Astrocyte of the cerebellum (primary cell): ENCODE data around the gene NBL1.

Experiments used
- DNase-seq: peaks from one replicate; pipeline ENCODE4 v3.0.0-alpha.2; 2011; ENCODE audit warnings: low read depth
- H3K4me3 ChIP-seq: 2 replicates; pipeline ENCODE4 v1.5.1; 2011; ENCODE audit warnings: mild to moderate bottlenecking, low read depth, low read length, moderate library complexity
- CTCF ChIP-seq: IDR thresholded peaks from 2 replicates; pipeline ENCODE4 v1.5.1; 2012; ENCODE audit warnings: low read length, low read depth, moderate library complexity, mild to moderate bottlenecking; ENCODE audit errors: missing control alignments
- in situ Hi-C: cut with HindIII; loops from 2 replicates; pipeline ENCODE4 v1.10.0; 2017; ENCODE audit warnings: low sequenced_read_pairs

Gene NBL1

GRCh38 chr1:19665496-19666465 is 21.7 kb downstream of the NBL1 start:
- DNase-seq: no peak
- H3K4me3 ChIP-seq: no peak overlapping the region
- no peak for TF ChIP-seq CTCF
- in situ Hi-C loops: loop anchor here (5.0 kb wide), 1 partner anchor 42 kb away; no protein-coding TSS in a partner anchor

- in situ Hi-C loops: loop anchor here (5.0 kb wide), 1 partner anchor 38 kb away; no protein-coding TSS in a partner anchor
- H3K4me3 ChIP-seq: no peak overlapping the region
- no peak for DNase-seq
- no peak for TF ChIP-seq CTCF
Observed at GRCh38 chr1:19668888-19669287, 24.8 kb downstream of the NBL1 start.

- no peak for TF ChIP-seq CTCF
- in situ Hi-C loops: no loop called here
- no peak overlapping the region for H3K4me3 ChIP-seq
- DNase-seq: no peak
Observed at GRCh38 chr1:19670787-19671186, 26.7 kb downstream of the NBL1 start.

- TF ChIP-seq CTCF: no peak
- DNase-seq: no peak
- no peak overlapping the region for H3K4me3 ChIP-seq
- in situ Hi-C loops: no loop called here
Observed at GRCh38 chr1:19672237-19672636, 28.1 kb downstream of the NBL1 start.

GRCh38 chr1:19675797-19676196 is 31.7 kb downstream of the NBL1 start:
- TF ChIP-seq CTCF: no peak
- DNase-seq: no peak
- in situ Hi-C loops: no loop called here
- no peak overlapping the region for H3K4me3 ChIP-seq

- in situ Hi-C loops: no loop called here
- DNase-seq: peak; percentile 38
- TF ChIP-seq CTCF: no peak
- H3K4me3 ChIP-seq: no peak overlapping the region
Observed at GRCh38 chr1:19676438-19676922, 32.4 kb downstream of the NBL1 start.
